Adrenal gland (tissue), 5 donors: ENCODE data around the gene BEND5.

Experiments
- POLR2A ChIP-seq, 2 donors: fragments of 450-650 bp; IDR thresholded peaks; one replicate each; pipeline ENCODE4 v1.6.1; 2017; ENCODE audit warnings: antibody characterized with exemption in 2 of 2, mild to moderate bottlenecking in 2 of 2, moderate library complexity in 1 of 2
- TF ChIP-seq, protein P1 (sequence below), 6 experiments: fragments of 450-650 bp in 4 of 6; fragments of 200-600 bp in 2 of 6; sonication (generic) in 1 of 6; IDR thresholded peaks; 1 replicate in 5 of 6; 2 replicates in 1 of 6; pipeline versions ENCODE4 v1.5.1 to v1.8.0; 2016 to 2021; ENCODE audit warnings: antibody characterized with exemption in 6 of 6, mild to moderate bottlenecking in 2 of 6, moderate library complexity in 1 of 6
- donor health status: DM: no; HTN: no; CAD: no.

DNA sequence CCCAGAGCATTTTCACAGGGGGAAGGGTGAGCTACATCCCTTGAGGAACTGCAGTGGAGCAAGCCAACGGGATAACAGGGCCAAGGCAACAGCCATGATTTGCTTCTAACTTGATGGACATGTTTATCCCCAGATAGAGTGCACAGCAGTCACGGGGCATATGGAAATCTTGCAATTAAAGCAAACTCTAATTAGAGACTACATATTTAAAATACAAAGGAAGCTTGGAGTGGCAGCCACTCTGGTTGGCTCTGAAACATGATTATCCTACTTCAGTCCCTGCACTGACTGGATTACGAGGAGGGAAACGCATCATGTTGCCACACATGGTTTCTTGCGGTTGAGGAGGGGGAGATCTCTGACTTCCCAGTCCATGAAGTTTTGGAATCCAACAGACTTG, 60.8 kb downstream of the BEND5 start:
- TF ChIP-seq, protein P1, sequence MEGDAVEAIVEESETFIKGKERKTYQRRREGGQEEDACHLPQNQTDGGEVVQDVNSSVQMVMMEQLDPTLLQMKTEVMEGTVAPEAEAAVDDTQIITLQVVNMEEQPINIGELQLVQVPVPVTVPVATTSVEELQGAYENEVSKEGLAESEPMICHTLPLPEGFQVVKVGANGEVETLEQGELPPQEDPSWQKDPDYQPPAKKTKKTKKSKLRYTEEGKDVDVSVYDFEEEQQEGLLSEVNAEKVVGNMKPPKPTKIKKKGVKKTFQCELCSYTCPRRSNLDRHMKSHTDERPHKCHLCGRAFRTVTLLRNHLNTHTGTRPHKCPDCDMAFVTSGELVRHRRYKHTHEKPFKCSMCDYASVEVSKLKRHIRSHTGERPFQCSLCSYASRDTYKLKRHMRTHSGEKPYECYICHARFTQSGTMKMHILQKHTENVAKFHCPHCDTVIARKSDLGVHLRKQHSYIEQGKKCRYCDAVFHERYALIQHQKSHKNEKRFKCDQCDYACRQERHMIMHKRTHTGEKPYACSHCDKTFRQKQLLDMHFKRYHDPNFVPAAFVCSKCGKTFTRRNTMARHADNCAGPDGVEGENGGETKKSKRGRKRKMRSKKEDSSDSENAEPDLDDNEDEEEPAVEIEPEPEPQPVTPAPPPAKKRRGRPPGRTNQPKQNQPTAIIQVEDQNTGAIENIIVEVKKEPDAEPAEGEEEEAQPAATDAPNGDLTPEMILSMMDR (IDR thresholded peaks at IDR 0.05) = no peak
- TF ChIP-seq POLR2A (IDR thresholded peaks at IDR 0.05) = no peak
